Activated T-helper 2 cell treated with anti-CD3 and anti-CD28 coated beads, Interferon-gamma antibody, Interleukin-2, Interleukin-4, amounts not matched to agents 10 μg/mL and 5 μg/mL and 100 μg/mL, durations not matched to agents 14 hours and 24 hours and 36 hours (primary cell): ENCODE measurements around the gene TRAF3IP1. TPM values are rescaled to one million over a fixed set of nuclear protein-coding genes. Genes with fewer than 3 reads are reported as not detected.
"Not testable (repeated sequence)": the region's sequence is repeated elsewhere in the genome, so short reads cannot be mapped to it uniquely, and the experiment has no call there.

ENCODE experiments used
- DNase-seq: peaks from one replicate; pipeline ENCODE4 v3.0.0; 2021; ENCODE audit warnings: low spot score
- H3K27ac Mint-ChIP-seq: one replicate; pipeline ENCODE4 v1.8.0; 2021; ENCODE audit warnings: mixed read lengths
- H3K27me3 Mint-ChIP-seq: one replicate; pipeline ENCODE4 v1.8.0; 2021; ENCODE audit warnings: low read depth, mixed read lengths
- H3K36me3 Mint-ChIP-seq: one replicate; pipeline ENCODE4 v1.8.0; 2021; ENCODE audit warnings: low read depth, mixed read lengths
- H3K4me1 Mint-ChIP-seq: one replicate; pipeline ENCODE4 v1.8.0; 2021; ENCODE audit warnings: low read depth, mixed read lengths
- H3K4me3 Mint-ChIP-seq: one replicate; pipeline ENCODE4 v1.8.0; 2021; ENCODE audit warnings: low read depth, mild to moderate bottlenecking, moderate library complexity, mixed read lengths
- H3K9me3 Mint-ChIP-seq: one replicate; pipeline ENCODE4 v1.8.0; 2021; ENCODE audit warnings: mixed read lengths
- intact Hi-C: fragments of 100-400 bp; cut with micrococcal nuclease; formaldehyde crosslinking; loops from one replicate; pipeline ENCODE4 v1.15.1; 2023
- total RNA-seq: library from RNA; stranded (reverse); gene quantifications from 2 replicates; pipeline ENCODE4 v1.2.3, GENCODE V29; 2022

TRAF3IP1 gene
- total RNA-seq, 1 donor from 2014 or later: 14.4 TPM

- Mint-ChIP-seq H3K4me3 (no peak overlapping the region), H3K27me3 (no peaks in the 10 kb centered on the region), H3K9me3 (no peaks in the 10 kb centered on the region), H3K27ac (no peak overlapping the region), H3K4me1 (peaks cover 3% of the 10 kb centered on the region), H3K36me3 (no peaks in the 10 kb centered on the region)
- no peak for DNase-seq
- intact Hi-C loops: loop anchor here (1.0 to 10.0 kb wide), 2 partner anchors 55 to 94 kb away; partner anchors contain the start of gene ASB1
Measured at GRCh38 chr2:238369591-238370040, 49.3 kb downstream of the TRAF3IP1 start.

- Mint-ChIP-seq H3K27me3 (peaks cover 3% of the 10 kb centered on the region), H3K4me3 (no peak overlapping the region), H3K27ac (no peak overlapping the region), H3K4me1 (peaks cover 3% of the 10 kb centered on the region), H3K36me3 (no peaks in the 10 kb centered on the region), H3K9me3 (no peaks in the 10 kb centered on the region)
- intact Hi-C loops: loop anchor here (1.0 to 10.0 kb wide), 2 partner anchors 55 to 93 kb away; partner anchors contain the start of gene ASB1
- DNase-seq: no peak
Measured at GRCh38 chr2:238370094-238370822, 49.9 kb downstream of the TRAF3IP1 start.

GRCh38 chr2:238370823-238371372, 50.6 kb downstream of the TRAF3IP1 start:
- H3K36me3 Mint-ChIP-seq: no peaks in the 10 kb centered on the region
- peak; percentile 30 for DNase-seq
- H3K27ac Mint-ChIP-seq: no peak overlapping the region
- intact Hi-C loops: loop anchor here (1.0 to 10.0 kb wide), 2 partner anchors 54 to 92 kb away; partner anchors contain the start of gene ASB1
- no peaks in the 10 kb centered on the region for H3K9me3 Mint-ChIP-seq
- H3K4me1 Mint-ChIP-seq: peaks cover 3% of the 10 kb centered on the region
- H3K27me3 Mint-ChIP-seq: peaks cover 3% of the 10 kb centered on the region
- H3K4me3 Mint-ChIP-seq: no peak overlapping the region

- H3K4me3 Mint-ChIP-seq, DNase-seq, H3K36me3 Mint-ChIP-seq, H3K27me3 Mint-ChIP-seq, H3K4me1 Mint-ChIP-seq, H3K9me3 Mint-ChIP-seq, H3K27ac Mint-ChIP-seq: not testable (repeated sequence)
- intact Hi-C loops: loop anchor here (10.0 kb wide), 1 partner anchor 53 kb away; the partner anchor contains the start of gene ASB1
Measured at GRCh38 chr2:238372277-238372676, 52.0 kb downstream of the TRAF3IP1 start.

- peaks cover 34% of the 10 kb centered on the region for H3K4me1 Mint-ChIP-seq
- DNase-seq: no peak
- intact Hi-C loops: loop anchor here (10.0 kb wide), 1 partner anchor 48 kb away; the partner anchor contains the start of gene ASB1
Measured at GRCh38 chr2:238376884-238377391, 56.6 kb downstream of the TRAF3IP1 start.

GRCh38 chr2:238378230-238379095, 58.1 kb downstream of the TRAF3IP1 start:
- Mint-ChIP-seq H3K4me3 (no peak overlapping the region), H3K4me1 (peaks cover 34% of the 10 kb centered on the region), H3K9me3 (no peaks in the 10 kb centered on the region), H3K36me3 (peaks cover 4% of the 10 kb centered on the region), H3K27me3 (peaks cover 3% of the 10 kb centered on the region), H3K27ac (no peak overlapping the region)
- intact Hi-C loops: loop anchor here (10.0 kb wide), 1 partner anchor 46 kb away; the partner anchor contains the start of gene ASB1
- DNase-seq: no peak

More at GRCh38 chr2:238376884-238377391, 56.6 kb downstream of the TRAF3IP1 start:
- no peaks in the 10 kb centered on the region for H3K9me3 Mint-ChIP-seq
- peaks cover 3% of the 10 kb centered on the region for H3K27me3 Mint-ChIP-seq
- no peak overlapping the region for H3K4me3 Mint-ChIP-seq
- H3K36me3 Mint-ChIP-seq: peaks cover 4% of the 10 kb centered on the region
- no peak overlapping the region for H3K27ac Mint-ChIP-seq

GRCh38 chr2:238379096-238379810, 58.9 kb downstream of the TRAF3IP1 start:
- Mint-ChIP-seq H3K27me3 (peaks cover 3% of the 10 kb centered on the region), H3K4me1 (peaks cover 34% of the 10 kb centered on the region), H3K4me3 (no peak overlapping the region), H3K9me3 (no peaks in the 10 kb centered on the region), H3K36me3 (peaks cover 4% of the 10 kb centered on the region), H3K27ac (peak overlapping the region; percentile 62)
- no peak for DNase-seq
- intact Hi-C loops: loop anchor here (10.0 kb wide), 1 partner anchor 46 kb away; the partner anchor contains the start of gene ASB1

GRCh38 chr2:238380336-238380735, 60.0 kb downstream of the TRAF3IP1 start:
- H3K4me1 Mint-ChIP-seq: peaks cover 34% of the 10 kb centered on the region
- H3K27me3 Mint-ChIP-seq: no peaks in the 10 kb centered on the region
- intact Hi-C loops: no loop called here
- no peaks in the 10 kb centered on the region for H3K9me3 Mint-ChIP-seq
- peaks cover 4% of the 10 kb centered on the region for H3K36me3 Mint-ChIP-seq
- H3K4me3 Mint-ChIP-seq: no peak overlapping the region
- DNase-seq: no peak
- H3K27ac Mint-ChIP-seq: no peak overlapping the region

- intact Hi-C loops: no loop called here
- no peaks in the 10 kb centered on the region for H3K27me3 Mint-ChIP-seq
- H3K9me3 Mint-ChIP-seq: no peaks in the 10 kb centered on the region
- H3K4me1 Mint-ChIP-seq: peaks cover 34% of the 10 kb centered on the region
- H3K4me3 Mint-ChIP-seq: no peak overlapping the region
- H3K36me3 Mint-ChIP-seq: peaks cover 4% of the 10 kb centered on the region
- no peak for DNase-seq
- no peak overlapping the region for H3K27ac Mint-ChIP-seq
Measured at GRCh38 chr2:238380785-238381184, 60.5 kb downstream of the TRAF3IP1 start.

- H3K4me3 Mint-ChIP-seq: no peak overlapping the region
- peaks cover 34% of the 10 kb centered on the region for H3K4me1 Mint-ChIP-seq
- H3K9me3 Mint-ChIP-seq: no peaks in the 10 kb centered on the region
- intact Hi-C loops: no loop called here
- H3K36me3 Mint-ChIP-seq: peaks cover 4% of the 10 kb centered on the region
- DNase-seq: no peak
- H3K27ac Mint-ChIP-seq: no peak overlapping the region
- H3K27me3 Mint-ChIP-seq: no peaks in the 10 kb centered on the region
Measured at GRCh38 chr2:238381341-238382115, 61.2 kb downstream of the TRAF3IP1 start.

- intact Hi-C loops: no loop called here
- Mint-ChIP-seq H3K4me1 (peaks cover 28% of the 10 kb centered on the region), H3K27me3 (no peaks in the 10 kb centered on the region), H3K27ac (no peak overlapping the region), H3K4me3 (no peak overlapping the region), H3K36me3 (peaks cover 4% of the 10 kb centered on the region), H3K9me3 (no peaks in the 10 kb centered on the region)
- no peak for DNase-seq
Measured at GRCh38 chr2:238382381-238382781, 62.1 kb downstream of the TRAF3IP1 start.
